ENCODE data around the gene MCTP1. TPM values are rescaled to one million over a fixed set of nuclear protein-coding genes. Genes with fewer than 3 reads are reported as not detected.

Gene MCTP1
- total RNA-seq, 1 experiment from 2014 or later = 0.44 TPM

- no peak overlapping the region for H3K9ac ChIP-seq (ENCODE audit: low read length)
- no peak for DNase-seq (ENCODE audit: low read depth, low spot score)
- H3K9me3 ChIP-seq (ENCODE audit: control insufficient read depth in 1 of 2, insufficient read depth in 1 of 2, low read depth in 1 of 2, low read length in 2 of 2) = no peaks in the 10 kb centered on the region
- intact Hi-C loops (cut with micrococcal nuclease) = no loop called here
- ChIA-PET RAD21 (ENCODE audit: low non-redundant PET in 1 of 2, low total read pairs in 2 of 2, uncharacterized antibody in 2 of 2, unreplicated experiment in 2 of 2) (no interaction called here), CTCF (no interaction called here), POLR2A (no interaction called here)
- no peak overlapping the region for H3K4me2 ChIP-seq (ENCODE audit: low read length)
- H3K4me3 ChIP-seq (replicated peaks in 1 of 2; ENCODE audit: low read depth in 1 of 2, low read length in 2 of 2) = no peak overlapping the region
- ATAC-seq = no peak
- no peaks in the 10 kb centered on the region for H3K79me2 ChIP-seq (ENCODE audit: insufficient read depth, low read length)
- no peaks in the 10 kb centered on the region for H4K20me1 ChIP-seq (ENCODE audit: insufficient read depth)
- H3K27ac ChIP-seq (ENCODE audit: low read depth, low read length) = no peak overlapping the region
- 0 out of 4 replicates have a peak, but pooled peaks cover 0 to 2% of the 10 kb centered on the region in 2 experiments for H3K36me3 ChIP-seq (ENCODE audit: control insufficient read depth in 1 of 2, insufficient read depth in 2 of 2, low read length in 2 of 2)
- H2AFZ ChIP-seq (ENCODE audit: low read depth, low read length, poor library complexity, severe bottlenecking) = no peak overlapping the region
- no peaks in the 10 kb centered on the region for H3K4me1 ChIP-seq (ENCODE audit: control insufficient read depth in 1 of 2, insufficient read depth in 2 of 2, low read length in 2 of 2)
- H3K27me3 ChIP-seq (ENCODE audit: insufficient read depth, low read length) = no peaks in the 10 kb centered on the region
- TF ChIP-seq EZH2phosphoT487 (IDR thresholded peaks at IDR 0.05; ENCODE audit: borderline replicate concordance) (no peak), SRF (IDR thresholded peaks at IDR 0.05; ENCODE audit: low read depth) (no peak), POLR2A (IDR thresholded peaks at IDR 0.05; ENCODE audit: borderline replicate concordance, extremely low read depth, insufficient read depth, insufficient read length) (no peak), TCF7L2 (IDR thresholded peaks at IDR 0.05; ENCODE audit: borderline replicate concordance, extremely low read depth, insufficient read depth, insufficient read length) (no peak), SIN3A (IDR thresholded peaks at IDR 0.05; ENCODE audit: low read depth) (no peak), POLR2AphosphoS5 (IDR thresholded peaks at IDR 0.05; ENCODE audit: low read depth, low read length) (no peak), ATF3 (IDR thresholded peaks at IDR 0.05) (no peak)
- no TSS peak for BruUV-seq (replicated peaks)
- H3K9me2 ChIP-seq (ENCODE audit: insufficient read depth) = no peaks in the 10 kb centered on the region
Observed at GRCh38 chr5:94709277-94709676, 575.6 kb downstream of the MCTP1 start.

GRCh38 chr5:94707359-94707758 lies 577.5 kb downstream of the MCTP1 start:
- no peak for TF ChIP-seq ZFX (IDR thresholded peaks at IDR 0.05)
- no peak for TF ChIP-seq ZNF274 (IDR thresholded peaks at IDR 0.05; ENCODE audit: low read depth, low read length)
- TF ChIP-seq SRF (IDR thresholded peaks at IDR 0.05; ENCODE audit: low read depth) = no peak
- TF ChIP-seq REST (IDR thresholded peaks at IDR 0.05; ENCODE audit: low read depth) = no peak
- no peak for TF ChIP-seq POLR2A (IDR thresholded peaks at IDR 0.05; ENCODE audit: borderline replicate concordance, extremely low read depth, insufficient read depth, insufficient read length)
- no peak for TF ChIP-seq ATF3 (IDR thresholded peaks at IDR 0.05)
- TF ChIP-seq YY1 (IDR thresholded peaks at IDR 0.05; ENCODE audit: extremely low read depth, insufficient replicate concordance, low read depth, low read length) = no peak
- no peak for TF ChIP-seq FOSL1 (IDR thresholded peaks at IDR 0.05; ENCODE audit: low read depth)
- TF ChIP-seq RAD21 (IDR thresholded peaks at IDR 0.05; ENCODE audit: low read depth) = no peak
- TF ChIP-seq ELF1 (IDR thresholded peaks at IDR 0.05; ENCODE audit: borderline replicate concordance, low read depth) = no peak
- TF ChIP-seq EGR1 (IDR thresholded peaks at IDR 0.05; ENCODE audit: low read depth) = no peak
- TF ChIP-seq CEBPB (IDR thresholded peaks at IDR 0.05; ENCODE audit: low read depth) = no peak
- intact Hi-C loops (cut with micrococcal nuclease) = no loop called here
- no TSS peak for BruUV-seq (replicated peaks)
- Histone ChIP-seq H3K9me3 (ENCODE audit: control insufficient read depth in 1 of 2, insufficient read depth in 1 of 2, low read depth in 1 of 2, low read length in 2 of 2) (no peaks in the 10 kb centered on the region), H3K36me3 (ENCODE audit: control insufficient read depth in 1 of 2, insufficient read depth in 2 of 2, low read length in 2 of 2) (no peaks in the 10 kb centered on the region), H3K4me3 (replicated peaks in 1 of 2; ENCODE audit: low read depth in 1 of 2, low read length in 2 of 2) (no peak overlapping the region), H3K4me1 (ENCODE audit: control insufficient read depth in 1 of 2, insufficient read depth in 2 of 2, low read length in 2 of 2) (no peaks in the 10 kb centered on the region), H3K79me2 (ENCODE audit: insufficient read depth, low read length) (no peaks in the 10 kb centered on the region), H3K4me2 (ENCODE audit: low read length) (no peak overlapping the region), H2AFZ (ENCODE audit: low read depth, low read length, poor library complexity, severe bottlenecking) (no peak overlapping the region), H3K27me3 (ENCODE audit: insufficient read depth, low read length) (no peaks in the 10 kb centered on the region), H4K20me1 (ENCODE audit: insufficient read depth) (no peaks in the 10 kb centered on the region), H3K27ac (ENCODE audit: low read depth, low read length) (no peak overlapping the region), H3K9ac (ENCODE audit: low read length) (no peak overlapping the region), H3K9me2 (ENCODE audit: insufficient read depth) (no peaks in the 10 kb centered on the region)
- ChIA-PET RAD21 (ENCODE audit: low non-redundant PET in 1 of 2, low total read pairs in 2 of 2, uncharacterized antibody in 2 of 2, unreplicated experiment in 2 of 2) (no interaction called here), CTCF (no interaction called here), POLR2A (no interaction called here)
- ATAC-seq = no peak
- DNase-seq (ENCODE audit: low read depth, low spot score) = no peak

Measured in HCT116 (cell line).